HG02759 (cell line): Measurements from ENCODE around the gene ZDHHC20.

Source experiments
- ATAC-seq: cut with Tn5 transposase; IDR thresholded peaks from one replicate; pipeline ENCODE4 v1.9.1; 2021; ENCODE audit warnings: mild to moderate bottlenecking, moderate library complexity; ENCODE audit not compliant: unreplicated experiment

The ZDHHC20 gene

DNA sequence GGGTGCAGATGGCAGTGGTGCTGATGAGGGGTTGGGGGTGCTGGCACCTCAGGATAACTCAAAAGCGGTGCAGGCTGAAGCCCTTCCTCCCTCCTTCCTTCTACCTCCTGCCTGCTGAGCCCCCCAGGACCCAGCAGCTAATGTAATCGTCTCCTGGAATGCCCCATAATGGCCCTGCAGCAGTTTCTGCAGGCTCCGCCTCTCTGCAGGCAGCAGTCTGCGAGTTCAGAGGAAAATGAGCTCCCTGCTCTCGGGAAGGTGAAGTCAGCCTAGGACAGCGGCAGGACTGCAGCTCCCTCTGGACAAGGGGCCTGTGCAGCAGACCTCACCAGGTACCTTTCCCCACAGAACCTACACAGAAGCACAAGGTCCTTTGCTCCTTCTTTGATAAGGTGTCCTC lies 130.9 kb downstream of the ZDHHC20 start:
- no peak for ATAC-seq

DNA sequence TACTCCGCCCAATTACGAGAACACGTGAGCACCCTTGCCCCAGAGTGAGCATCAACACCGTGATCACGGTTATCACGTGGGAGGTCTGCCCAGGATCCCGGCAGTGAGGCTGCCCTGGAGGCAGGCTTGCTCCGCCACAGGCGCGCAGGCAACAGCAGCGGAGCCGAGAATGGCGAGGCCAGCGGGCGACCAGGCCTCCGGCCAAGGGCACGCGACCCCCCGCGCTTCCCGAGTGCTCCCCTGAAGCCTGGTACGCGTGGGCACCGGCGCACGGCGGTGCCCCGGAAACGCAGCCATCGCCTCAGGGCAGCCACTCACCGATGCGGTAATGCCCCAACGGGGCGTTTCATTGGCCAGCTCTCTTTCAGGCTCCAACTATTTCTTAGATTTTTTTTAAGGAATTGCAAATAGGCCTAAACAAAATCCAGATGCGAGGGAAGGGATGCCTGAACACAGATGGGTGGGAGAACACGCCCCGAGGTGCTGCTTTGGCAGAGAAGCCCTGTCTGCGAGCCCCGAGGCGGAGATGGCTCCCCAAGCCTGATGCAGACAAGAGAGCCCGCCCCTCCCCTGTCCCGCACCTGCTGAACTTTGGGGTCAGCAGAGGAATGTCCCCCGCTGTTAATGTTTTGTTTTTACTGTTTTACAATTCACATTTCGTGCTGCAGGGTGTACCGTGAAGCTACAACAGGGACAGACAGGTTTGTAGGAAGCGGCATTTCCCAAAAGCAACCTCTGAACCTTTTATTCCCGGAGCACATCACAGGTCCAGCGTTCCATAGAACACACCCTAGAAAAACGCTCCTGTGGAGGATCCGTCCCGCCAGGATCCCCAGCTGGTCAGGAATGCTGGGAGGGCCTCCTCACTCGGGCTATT lies 132.7 kb downstream of the ZDHHC20 start:
- ATAC-seq, result no peak

DNA sequence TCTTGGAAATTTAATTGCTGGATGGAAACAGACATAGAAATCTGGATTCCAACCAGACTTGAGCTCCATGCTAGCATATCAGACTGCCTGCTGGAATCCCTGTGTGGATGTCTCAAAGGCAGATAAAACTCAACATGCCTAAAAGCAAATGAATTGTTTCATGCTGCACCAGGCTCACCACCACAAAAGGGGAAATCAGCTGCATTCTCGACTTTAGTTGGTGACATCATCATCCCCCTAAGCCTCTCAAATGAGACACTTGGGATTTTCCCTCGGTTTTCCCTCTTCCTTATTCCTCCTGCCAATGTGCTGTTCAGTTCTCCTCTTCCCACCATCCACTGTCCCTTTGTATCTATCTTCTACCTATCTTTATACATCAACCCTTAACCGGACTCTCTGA lies 134.3 kb downstream of the ZDHHC20 start:
- no peak for ATAC-seq

DNA sequence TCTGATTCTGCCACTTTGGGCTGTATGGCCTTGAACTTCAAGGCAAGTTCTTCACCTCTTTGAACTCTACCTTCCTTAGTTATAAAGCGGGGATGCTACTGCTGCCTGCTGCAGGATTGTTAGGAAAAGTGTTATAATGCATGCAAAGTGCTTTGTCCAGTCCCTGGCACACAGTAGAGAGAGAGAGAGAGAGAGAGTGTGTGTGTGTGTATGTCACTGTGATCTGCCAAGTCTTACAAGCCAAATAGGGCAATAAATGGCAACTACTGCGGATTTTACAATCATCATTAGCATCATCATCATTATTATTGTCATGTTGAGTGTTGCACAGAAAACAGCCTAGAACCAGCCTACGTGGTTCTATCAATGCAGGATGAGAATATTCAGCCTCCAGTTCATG lies 136.1 kb downstream of the ZDHHC20 start:
- ATAC-seq, result no peak
